Gastrocnemius medialis (tissue), 4 donors: Measurements from ENCODE around the gene ERCC2.

ENCODE experiments used
- CTCF ChIP-seq, 5 experiments: fragments of 450-650 bp in 3 of 5; fragments of 200-600 bp in 2 of 5; sonication (generic) in 2 of 5; IDR thresholded peaks in 4 of 5; conservative IDR thresholded peaks in 1 of 5; 1 replicate in 4 of 5; 2 replicates in 1 of 5; pipeline ENCODE4 v1.5.1; 2016 to 2019; ENCODE audit warnings: antibody characterized with exemption in 5 of 5, mild to moderate bottlenecking in 3 of 5, moderate library complexity in 3 of 5
- POLR2A ChIP-seq, 2 donors: fragments of 450-650 bp; IDR thresholded peaks; one replicate each; pipeline ENCODE4 v1.6.1; 2017; ENCODE audit warnings: antibody characterized with exemption in 2 of 2, mild to moderate bottlenecking in 2 of 2, moderate library complexity in 2 of 2

DNA sequence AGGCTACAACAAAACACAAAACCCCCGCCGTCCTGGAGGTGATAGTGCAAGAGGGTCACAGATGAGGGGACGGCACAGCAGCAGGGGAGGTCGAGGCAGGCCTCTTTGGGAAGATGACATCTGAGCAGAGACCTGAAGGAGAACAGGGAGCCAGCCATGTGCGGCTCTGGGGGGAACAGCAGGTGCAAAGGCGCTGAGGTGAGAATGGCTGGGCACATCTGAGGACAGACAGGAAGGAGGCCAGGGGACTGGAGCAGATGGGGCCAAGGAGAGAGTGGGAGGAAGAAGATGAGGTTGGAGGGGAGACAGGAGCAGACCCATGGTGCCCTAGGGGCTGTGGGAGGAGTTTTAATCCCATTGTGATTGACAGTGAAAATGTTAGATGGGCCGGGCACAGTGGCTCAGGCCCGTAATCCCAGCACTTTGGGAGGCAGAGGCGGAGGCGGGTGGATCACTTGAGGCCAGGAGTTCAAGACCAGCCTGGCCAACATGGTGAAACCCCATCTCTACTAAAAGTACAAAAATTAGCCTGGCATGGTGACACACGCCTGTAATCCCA lies 45.9 kb downstream of the ERCC2 start:
- no peak for TF ChIP-seq CTCF (IDR thresholded peaks at IDR 0.05 in 4 of 5, conservative IDR thresholded peaks at IDR 0.05 in 1 of 5)
- TF ChIP-seq POLR2A (IDR thresholded peaks at IDR 0.05), result no peak
